Pancreas (tissue), 10 donors: ENCODE results near the gene WDR3. TPM values are rescaled to one million over a fixed set of nuclear protein-coding genes. Genes with fewer than 3 reads are reported as not detected.
"Not testable (repeated sequence)": the region's sequence is repeated elsewhere in the genome, so short reads cannot be mapped to it uniquely, and the experiment has no call there.

ENCODE experiments used
- ATAC-seq, 4 donors: fragments of 200-7000 bp; cut with Tn5 transposase; one replicate each; pipeline versions ENCODE4 v1.8.0 to v1.9.1; 2020; ENCODE audit warnings: mild to moderate bottlenecking in 4 of 4, moderate library complexity in 4 of 4
- DNase-seq, 6 donors: peaks; one replicate each; pipeline ENCODE4 v3.0.0-alpha.2; 2020
- FAIRE-seq: peaks from 2 replicates; lab custom pipeline; 2012; peaks lifted over from hg19 to GRCh38; lab: Jason Lieb, UNC
- H3K27ac ChIP-seq, 4 donors: fragments of 200-600 bp; sonication (generic); 1 replicate in 3 of 4; 2 replicates in 1 of 4; pipeline versions ENCODE4 v1.5.0 to v1.8.0; 2020
- H3K27me3 ChIP-seq, 4 donors: fragments of 200-600 bp; one replicate each; pipeline ENCODE4 v1.8.0; 2021
- H3K36me3 ChIP-seq, 3 donors: fragments of 200-600 bp; sonication (generic) in 1 of 3; one replicate each; pipeline versions ENCODE4 v1.5.0 to v1.8.0; 2020 to 2021
- H3K4me1 ChIP-seq, 3 donors: fragments of 200-600 bp; one replicate each; pipeline ENCODE4 v1.8.0; 2021
- H3K4me3 ChIP-seq, 4 donors: fragments of 200-600 bp; sonication (generic) in 2 of 4; one replicate each; pipeline versions ENCODE4 v1.5.0 to v1.8.0; 2020 to 2021
- H3K9me3 ChIP-seq, 4 donors: fragments of 200-600 bp; one replicate each; pipeline ENCODE4 v1.8.0; 2021
- WGBS, 2 donors: extraction: QIAGEN DNeasy Blood & Tissue Kit; methylation state at CpG; one replicate each; pipeline ENCODE4 v1.1.7; 2013; 5-methylcytosine and 5-hydroxymethylcytosine counted together
- intact Hi-C, 3 donors: fragments of 100-400 bp; cut with DNase I; formaldehyde crosslinking; loops; one replicate each; pipeline versions ENCODE4 v1.11.1 to v1.14.2; 2022
- polyA plus RNA-seq, 2 donors: library from polyadenylated mRNA; stranded (reverse); fragments of 200-250 nt; gene quantifications; one replicate each; pipeline ENCODE4 v1.2.3, GENCODE V29; 2013
- total RNA-seq, 6 donors: library from RNA; stranded (reverse); fragmentation: NEBNext Ultra II Directional in 4 of 6; extraction: Animal tissue kit (Norgen Biotek cat#: 25700) in 4 of 6; gene quantifications; one replicate each; pipeline versions ENCODE4 v1.2.1 to v1.2.4, GENCODE V29; 2021 to 2023
- TF ChIP-seq, protein P1 (sequence below), 4 donors: fragments of 200-600 bp; sonication (generic) in 3 of 4; IDR thresholded peaks; one replicate each; pipeline versions ENCODE4 v1.5.0 to v1.8.0; 2021; ENCODE audit warnings: antibody characterized with exemption in 4 of 4
- donor health status: healthy with polysubstance abuse.
- donor health status: DM: no; HTN: no; CAD: no; lungs with moderate emphysema.
- donor health status: DM: no; HTN: no; CAD: no.
- donor health status: control.
- donor health status: control.
- donor health status: Bipolar disorder and iron deficiency.
- donor health status: DM: yes; HTN: yes; CAD: no.
- donor health status: DM: no; HTN: no; CAD: no.
- donor health status: DM: no; HTN: no; CAD: no.
- donor health status: DM: yes; HTN: yes; CAD: no.

WDR3 gene
- total and polyA plus RNA-seq, 8 donors, result 1.5 to 18.8 (median 12.3) TPM

DNA sequence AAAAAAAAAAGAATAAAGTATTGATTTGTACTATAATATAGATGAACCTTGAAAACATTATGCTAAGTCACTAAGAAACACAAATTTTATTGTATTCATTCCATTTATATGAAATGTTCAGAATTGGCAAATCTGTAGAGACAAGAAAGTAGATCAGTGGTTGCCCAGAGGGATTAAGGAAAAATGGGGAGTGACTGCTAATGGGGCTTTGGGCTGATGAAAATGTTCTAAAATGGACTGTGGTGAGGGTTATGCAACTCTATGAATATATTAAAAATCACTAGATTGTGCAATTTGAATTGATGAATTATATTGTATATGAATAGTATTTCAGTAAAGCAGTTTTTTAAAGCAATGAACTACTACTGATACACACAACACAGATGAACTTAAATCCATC lies 10.2 kb upstream of the WDR3 start:
- TF ChIP-seq, protein P1, sequence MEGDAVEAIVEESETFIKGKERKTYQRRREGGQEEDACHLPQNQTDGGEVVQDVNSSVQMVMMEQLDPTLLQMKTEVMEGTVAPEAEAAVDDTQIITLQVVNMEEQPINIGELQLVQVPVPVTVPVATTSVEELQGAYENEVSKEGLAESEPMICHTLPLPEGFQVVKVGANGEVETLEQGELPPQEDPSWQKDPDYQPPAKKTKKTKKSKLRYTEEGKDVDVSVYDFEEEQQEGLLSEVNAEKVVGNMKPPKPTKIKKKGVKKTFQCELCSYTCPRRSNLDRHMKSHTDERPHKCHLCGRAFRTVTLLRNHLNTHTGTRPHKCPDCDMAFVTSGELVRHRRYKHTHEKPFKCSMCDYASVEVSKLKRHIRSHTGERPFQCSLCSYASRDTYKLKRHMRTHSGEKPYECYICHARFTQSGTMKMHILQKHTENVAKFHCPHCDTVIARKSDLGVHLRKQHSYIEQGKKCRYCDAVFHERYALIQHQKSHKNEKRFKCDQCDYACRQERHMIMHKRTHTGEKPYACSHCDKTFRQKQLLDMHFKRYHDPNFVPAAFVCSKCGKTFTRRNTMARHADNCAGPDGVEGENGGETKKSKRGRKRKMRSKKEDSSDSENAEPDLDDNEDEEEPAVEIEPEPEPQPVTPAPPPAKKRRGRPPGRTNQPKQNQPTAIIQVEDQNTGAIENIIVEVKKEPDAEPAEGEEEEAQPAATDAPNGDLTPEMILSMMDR (IDR thresholded peaks at IDR 0.05), result no peak
- no peak overlapping the region for H3K27ac ChIP-seq
- H3K4me3 ChIP-seq, result no peak overlapping the region
- no peak for ATAC-seq
- DNase-seq, result no peak
- intact Hi-C loops, result no loop called here
- no peaks in the 10 kb centered on the region for H3K9me3 ChIP-seq
- H3K27me3 ChIP-seq, result no peaks in the 10 kb centered on the region
- H3K36me3 ChIP-seq, result peaks cover 0 to 40% (median 6%) of the 10 kb centered on the region in 3 donors
- no peak for FAIRE-seq
- no peaks in the 10 kb centered on the region for H3K4me1 ChIP-seq

DNA sequence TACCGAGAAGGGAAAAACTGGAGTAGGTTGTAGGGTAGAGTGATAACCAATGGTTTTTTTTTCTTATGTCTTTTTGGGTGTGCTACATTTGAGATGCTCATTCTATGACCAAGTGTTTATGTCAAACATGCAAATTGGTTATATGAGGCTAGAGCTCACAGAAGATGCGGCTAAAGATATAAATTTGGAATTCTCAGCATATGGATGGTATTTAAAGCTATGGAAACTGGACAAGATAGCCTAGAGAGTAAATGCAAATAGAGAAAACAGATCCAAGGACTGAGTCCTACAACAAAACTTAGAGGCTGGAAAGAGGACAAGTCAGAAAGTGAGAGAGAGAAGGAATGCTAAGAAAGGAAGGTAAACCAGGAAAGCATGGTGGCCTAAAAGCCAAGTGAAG lies 7.5 kb upstream of the WDR3 start:
- FAIRE-seq, result no peak

DNA sequence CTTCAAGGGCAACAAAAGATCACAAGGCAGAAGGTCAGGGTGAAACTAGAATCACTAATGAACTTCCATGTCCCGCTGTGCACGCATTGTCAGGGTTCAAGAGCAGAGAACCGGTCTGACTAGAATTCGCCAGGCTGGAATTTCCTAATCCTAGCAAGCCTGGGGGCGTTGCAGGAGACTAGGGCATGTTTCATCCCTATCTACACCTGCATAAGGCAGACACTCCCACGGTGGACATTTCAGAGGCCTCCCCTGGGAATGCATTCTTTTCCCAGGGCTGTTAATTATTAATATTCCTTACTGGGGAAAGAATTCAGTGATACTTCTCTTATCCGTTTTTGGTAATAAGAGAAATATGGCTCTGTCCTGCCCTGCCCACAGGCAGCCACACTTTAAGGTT lies 6.8 kb upstream of the WDR3 start:
- H3K27ac ChIP-seq, ATAC-seq, H3K27me3 ChIP-seq, FAIRE-seq, intact Hi-C loops, H3K9me3 ChIP-seq, DNase-seq, H3K4me1 ChIP-seq, H3K4me3 ChIP-seq: not testable (repeated sequence)
- peaks cover 0 to 19% (median 0%) of the 10 kb centered on the region in 3 donors for H3K36me3 ChIP-seq
- WGBS, 2 donors, result 65 to 73% methylated on average over 7 of the region's 7 CpGs

More for the DNA sequence above, 7.5 kb upstream of the WDR3 start:
- intact Hi-C loops, result no loop called here
- TF ChIP-seq, protein P1 (IDR thresholded peaks at IDR 0.05), result no peak
- Histone ChIP-seq H3K27ac (no peak overlapping the region), H3K4me1 (peaks cover 0 to 7% (median 0%) of the 10 kb centered on the region in 3 donors), H3K27me3 (no peaks in the 10 kb centered on the region), H3K36me3 (peaks cover 0 to 27% (median 0%) of the 10 kb centered on the region in 3 donors), H3K4me3 (no peak overlapping the region), H3K9me3 (no peaks in the 10 kb centered on the region)
- no peak for ATAC-seq
- WGBS, 2 donors, result 93 to 96% methylated on average over 2 of the region's 2 CpGs
- DNase-seq, result no peak

DNA sequence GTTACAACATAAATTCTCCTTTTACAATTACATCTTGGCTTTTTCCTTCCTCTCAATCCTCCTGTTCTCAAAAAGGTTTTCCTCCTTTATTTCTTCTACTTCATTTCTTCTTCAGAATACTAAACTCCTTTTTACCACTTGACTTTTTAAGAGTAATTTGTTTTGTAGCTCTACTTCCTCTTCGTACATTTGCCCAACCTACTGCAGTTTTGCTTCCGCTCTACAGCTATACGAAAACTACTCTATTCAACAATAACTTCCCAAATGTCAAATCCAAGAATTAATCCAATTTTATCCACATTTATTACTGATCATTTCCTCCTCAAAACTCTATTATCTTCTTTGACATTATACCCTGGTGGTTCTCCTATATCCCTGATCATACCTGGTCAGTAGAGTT lies 3.6 kb upstream of the WDR3 start:
- 91 to 94% methylated on average over 3 of the region's 3 CpGs for WGBS, 2 donors

DNA sequence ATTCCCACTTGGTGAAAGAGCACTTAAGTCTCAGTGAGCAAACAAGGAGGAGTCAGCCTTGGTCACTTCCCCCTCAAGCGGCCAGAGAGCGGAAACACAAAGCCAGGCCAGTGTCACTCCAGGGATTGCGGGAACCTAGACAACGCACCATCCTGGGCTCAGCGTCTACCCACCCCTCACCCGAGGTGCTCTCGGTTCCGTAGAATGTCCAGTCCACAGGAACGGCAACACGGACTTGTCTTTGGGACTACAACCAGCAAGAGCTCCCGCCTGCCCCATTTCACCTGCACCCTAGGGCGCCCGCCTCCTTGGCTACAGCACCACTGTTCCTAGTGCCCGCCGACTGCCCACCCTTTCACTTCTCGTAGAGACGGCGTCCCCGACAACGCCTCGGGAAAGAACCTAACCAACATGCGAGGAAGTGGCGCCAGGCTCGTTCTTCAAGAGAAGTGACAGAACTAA lies 627 bp upstream of the WDR3 start:
- Histone ChIP-seq H3K27me3 (no peaks in the 10 kb centered on the region), H3K4me1 (peaks cover 29 to 34% (median 30%) of the 10 kb centered on the region in 3 donors), H3K27ac (peak overlapping the region; percentile 65 to 90 (median 81)), H3K9me3 (no peaks in the 10 kb centered on the region), H3K4me3 (peak overlapping the region; percentile 87 to 96 (median 90)), H3K36me3 (no peaks in the 10 kb centered on the region)
- TF ChIP-seq, protein P1 (IDR thresholded peaks at IDR 0.05), result no peak
- FAIRE-seq, result no peak
- intact Hi-C loops, result no loop called here
- 0% methylated on average over 24 of the region's 24 CpGs for WGBS, 2 donors
- DNase-seq, result peak; percentile 54 to 76 (median 63)
- peak; percentile 75 to 87 (median 80) for ATAC-seq

More for the DNA sequence above, 3.6 kb upstream of the WDR3 start:
- no peak overlapping the region for H3K4me3 ChIP-seq
- H3K4me1 ChIP-seq, result peaks cover 18 to 20% (median 20%) of the 10 kb centered on the region in 3 donors
- TF ChIP-seq, protein P1 (IDR thresholded peaks at IDR 0.05), result no peak
- H3K27ac ChIP-seq, result no peak overlapping the region
- no peaks in the 10 kb centered on the region for H3K9me3 ChIP-seq
- H3K36me3 ChIP-seq, result no peaks in the 10 kb centered on the region
- FAIRE-seq (no peak), ATAC-seq (no peak), DNase-seq (no peak)
- H3K27me3 ChIP-seq, result no peaks in the 10 kb centered on the region
- intact Hi-C loops, result no loop called here
